Measurements from ENCODE around the gene XYLT2.

GRCh38 chr17:50311112-50311460 lies 34.8 kb upstream of the XYLT2 start:
- no peak for TF ChIP-seq NR2C2 (CRISPR knock-in tag; IDR thresholded peaks at IDR 0.05)
- TF ChIP-seq USF2 (CRISPR knock-in tag; IDR thresholded peaks at IDR 0.05) = no peak
- TF ChIP-seq, protein P1, sequence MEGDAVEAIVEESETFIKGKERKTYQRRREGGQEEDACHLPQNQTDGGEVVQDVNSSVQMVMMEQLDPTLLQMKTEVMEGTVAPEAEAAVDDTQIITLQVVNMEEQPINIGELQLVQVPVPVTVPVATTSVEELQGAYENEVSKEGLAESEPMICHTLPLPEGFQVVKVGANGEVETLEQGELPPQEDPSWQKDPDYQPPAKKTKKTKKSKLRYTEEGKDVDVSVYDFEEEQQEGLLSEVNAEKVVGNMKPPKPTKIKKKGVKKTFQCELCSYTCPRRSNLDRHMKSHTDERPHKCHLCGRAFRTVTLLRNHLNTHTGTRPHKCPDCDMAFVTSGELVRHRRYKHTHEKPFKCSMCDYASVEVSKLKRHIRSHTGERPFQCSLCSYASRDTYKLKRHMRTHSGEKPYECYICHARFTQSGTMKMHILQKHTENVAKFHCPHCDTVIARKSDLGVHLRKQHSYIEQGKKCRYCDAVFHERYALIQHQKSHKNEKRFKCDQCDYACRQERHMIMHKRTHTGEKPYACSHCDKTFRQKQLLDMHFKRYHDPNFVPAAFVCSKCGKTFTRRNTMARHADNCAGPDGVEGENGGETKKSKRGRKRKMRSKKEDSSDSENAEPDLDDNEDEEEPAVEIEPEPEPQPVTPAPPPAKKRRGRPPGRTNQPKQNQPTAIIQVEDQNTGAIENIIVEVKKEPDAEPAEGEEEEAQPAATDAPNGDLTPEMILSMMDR (IDR thresholded peaks at IDR 0.05) = no peak
- no peak for TF ChIP-seq KAT7 (CRISPR knock-in tag; IDR thresholded peaks at IDR 0.05; ENCODE audit: borderline replicate concordance)
- TF ChIP-seq MXD4 (CRISPR knock-in tag; IDR thresholded peaks at IDR 0.05; ENCODE audit: borderline replicate concordance) = no peak
- TF ChIP-seq ZNF512 (CRISPR knock-in tag; IDR thresholded peaks at IDR 0.05; ENCODE audit: borderline replicate concordance) = no peak
- no peak for TF ChIP-seq HMGA2 (CRISPR knock-in tag; IDR thresholded peaks at IDR 0.05)
- TF ChIP-seq, protein P2, sequence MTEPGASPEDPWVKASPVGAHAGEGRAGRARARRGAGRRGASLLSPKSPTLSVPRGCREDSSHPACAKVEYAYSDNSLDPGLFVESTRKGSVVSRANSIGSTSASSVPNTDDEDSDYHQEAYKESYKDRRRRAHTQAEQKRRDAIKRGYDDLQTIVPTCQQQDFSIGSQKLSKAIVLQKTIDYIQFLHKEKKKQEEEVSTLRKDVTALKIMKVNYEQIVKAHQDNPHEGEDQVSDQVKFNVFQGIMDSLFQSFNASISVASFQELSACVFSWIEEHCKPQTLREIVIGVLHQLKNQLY (CRISPR knock-in tag; IDR thresholded peaks at IDR 0.05) = no peak
- TF ChIP-seq NFYB (CRISPR knock-in tag; conservative IDR thresholded peaks at IDR 0.05; ENCODE audit: low read depth) = no peak
- TF ChIP-seq, protein P3, sequence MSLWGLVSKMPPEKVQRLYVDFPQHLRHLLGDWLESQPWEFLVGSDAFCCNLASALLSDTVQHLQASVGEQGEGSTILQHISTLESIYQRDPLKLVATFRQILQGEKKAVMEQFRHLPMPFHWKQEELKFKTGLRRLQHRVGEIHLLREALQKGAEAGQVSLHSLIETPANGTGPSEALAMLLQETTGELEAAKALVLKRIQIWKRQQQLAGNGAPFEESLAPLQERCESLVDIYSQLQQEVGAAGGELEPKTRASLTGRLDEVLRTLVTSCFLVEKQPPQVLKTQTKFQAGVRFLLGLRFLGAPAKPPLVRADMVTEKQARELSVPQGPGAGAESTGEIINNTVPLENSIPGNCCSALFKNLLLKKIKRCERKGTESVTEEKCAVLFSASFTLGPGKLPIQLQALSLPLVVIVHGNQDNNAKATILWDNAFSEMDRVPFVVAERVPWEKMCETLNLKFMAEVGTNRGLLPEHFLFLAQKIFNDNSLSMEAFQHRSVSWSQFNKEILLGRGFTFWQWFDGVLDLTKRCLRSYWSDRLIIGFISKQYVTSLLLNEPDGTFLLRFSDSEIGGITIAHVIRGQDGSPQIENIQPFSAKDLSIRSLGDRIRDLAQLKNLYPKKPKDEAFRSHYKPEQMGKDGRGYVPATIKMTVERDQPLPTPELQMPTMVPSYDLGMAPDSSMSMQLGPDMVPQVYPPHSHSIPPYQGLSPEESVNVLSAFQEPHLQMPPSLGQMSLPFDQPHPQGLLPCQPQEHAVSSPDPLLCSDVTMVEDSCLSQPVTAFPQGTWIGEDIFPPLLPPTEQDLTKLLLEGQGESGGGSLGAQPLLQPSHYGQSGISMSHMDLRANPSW (CRISPR knock-in tag; conservative IDR thresholded peaks at IDR 0.05; ENCODE audit: low read depth) = no peak
